ENCODE data around the gene SULF2.

- TF ChIP-seq, protein P1, sequence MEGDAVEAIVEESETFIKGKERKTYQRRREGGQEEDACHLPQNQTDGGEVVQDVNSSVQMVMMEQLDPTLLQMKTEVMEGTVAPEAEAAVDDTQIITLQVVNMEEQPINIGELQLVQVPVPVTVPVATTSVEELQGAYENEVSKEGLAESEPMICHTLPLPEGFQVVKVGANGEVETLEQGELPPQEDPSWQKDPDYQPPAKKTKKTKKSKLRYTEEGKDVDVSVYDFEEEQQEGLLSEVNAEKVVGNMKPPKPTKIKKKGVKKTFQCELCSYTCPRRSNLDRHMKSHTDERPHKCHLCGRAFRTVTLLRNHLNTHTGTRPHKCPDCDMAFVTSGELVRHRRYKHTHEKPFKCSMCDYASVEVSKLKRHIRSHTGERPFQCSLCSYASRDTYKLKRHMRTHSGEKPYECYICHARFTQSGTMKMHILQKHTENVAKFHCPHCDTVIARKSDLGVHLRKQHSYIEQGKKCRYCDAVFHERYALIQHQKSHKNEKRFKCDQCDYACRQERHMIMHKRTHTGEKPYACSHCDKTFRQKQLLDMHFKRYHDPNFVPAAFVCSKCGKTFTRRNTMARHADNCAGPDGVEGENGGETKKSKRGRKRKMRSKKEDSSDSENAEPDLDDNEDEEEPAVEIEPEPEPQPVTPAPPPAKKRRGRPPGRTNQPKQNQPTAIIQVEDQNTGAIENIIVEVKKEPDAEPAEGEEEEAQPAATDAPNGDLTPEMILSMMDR (conservative IDR thresholded peaks at IDR 0.05; ENCODE audit: low read length): no peak
- TF ChIP-seq EZH2phosphoT487 (IDR thresholded peaks at IDR 0.05; ENCODE audit: borderline replicate concordance): no peak
Measured at GRCh38 chr20:47724396-47724795, 60.9 kb downstream of the SULF2 start.
